Kidney epithelial cell (primary cell): ENCODE data around the gene PGLYRP1. TPM values are rescaled to one million over a fixed set of nuclear protein-coding genes. Genes with fewer than 3 reads are reported as not detected.

Experiments used
- DNase-seq: peaks from one replicate; pipeline ENCODE4 v3.0.0-alpha.2; 2010; ENCODE audit warnings: low read depth
- H3K27me3 ChIP-seq: 2 replicates; pipeline ENCODE4 v1.6.0; 2011; ENCODE audit warnings: low read length; ENCODE audit not compliant: control insufficient read depth, insufficient read depth
- H3K36me3 ChIP-seq: 2 replicates; pipeline ENCODE4 v1.5.1; 2011; ENCODE audit warnings: low read length; ENCODE audit not compliant: control insufficient read depth, insufficient read depth
- H3K4me3 ChIP-seq: 2 replicates; pipeline ENCODE4 v1.5.1; 2011; ENCODE audit warnings: low read depth, mild to moderate bottlenecking, control low read depth, low read length
- total RNA-seq: library from RNA; depleted of rRNA; stranded (reverse); fragments of >200 nt; gene quantifications from 2 replicates; pipeline ENCODE4 v1.2.3, GENCODE V29; 2015
- TF ChIP-seq, protein P1 (sequence below): IDR thresholded peaks from 2 replicates; pipeline ENCODE4 v1.5.1; 2011; ENCODE audit warnings: mild to moderate bottlenecking, moderate library complexity, low read length, control low read depth, inconsistent platforms; ENCODE audit not compliant: insufficient read depth, poor library complexity, severe bottlenecking

The PGLYRP1 gene
- total RNA-seq, 1 donor from 2014 or later, result not detected

DNA sequence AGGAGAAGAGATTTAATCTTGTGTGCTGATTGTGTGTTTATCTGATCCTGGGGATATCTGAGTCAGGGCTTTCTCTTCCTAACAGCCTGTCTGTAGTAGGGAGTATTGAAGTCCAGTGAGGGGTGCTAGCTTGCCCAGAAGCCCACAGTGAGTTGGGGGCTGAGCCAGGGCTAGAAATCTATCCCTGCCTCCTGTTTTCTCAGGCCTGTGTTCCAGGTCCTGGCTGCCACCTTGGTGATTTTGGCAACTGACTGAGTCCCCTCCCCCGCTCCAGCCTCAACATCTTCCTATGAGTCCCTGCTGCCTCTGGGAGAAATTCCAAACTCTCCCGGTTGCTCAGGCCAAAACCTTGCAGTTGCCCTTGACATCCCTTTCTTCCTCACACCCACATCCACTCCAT is 41.5 kb downstream of the PGLYRP1 start:
- TF ChIP-seq, protein P1, sequence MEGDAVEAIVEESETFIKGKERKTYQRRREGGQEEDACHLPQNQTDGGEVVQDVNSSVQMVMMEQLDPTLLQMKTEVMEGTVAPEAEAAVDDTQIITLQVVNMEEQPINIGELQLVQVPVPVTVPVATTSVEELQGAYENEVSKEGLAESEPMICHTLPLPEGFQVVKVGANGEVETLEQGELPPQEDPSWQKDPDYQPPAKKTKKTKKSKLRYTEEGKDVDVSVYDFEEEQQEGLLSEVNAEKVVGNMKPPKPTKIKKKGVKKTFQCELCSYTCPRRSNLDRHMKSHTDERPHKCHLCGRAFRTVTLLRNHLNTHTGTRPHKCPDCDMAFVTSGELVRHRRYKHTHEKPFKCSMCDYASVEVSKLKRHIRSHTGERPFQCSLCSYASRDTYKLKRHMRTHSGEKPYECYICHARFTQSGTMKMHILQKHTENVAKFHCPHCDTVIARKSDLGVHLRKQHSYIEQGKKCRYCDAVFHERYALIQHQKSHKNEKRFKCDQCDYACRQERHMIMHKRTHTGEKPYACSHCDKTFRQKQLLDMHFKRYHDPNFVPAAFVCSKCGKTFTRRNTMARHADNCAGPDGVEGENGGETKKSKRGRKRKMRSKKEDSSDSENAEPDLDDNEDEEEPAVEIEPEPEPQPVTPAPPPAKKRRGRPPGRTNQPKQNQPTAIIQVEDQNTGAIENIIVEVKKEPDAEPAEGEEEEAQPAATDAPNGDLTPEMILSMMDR, result no peak
- Histone ChIP-seq H3K36me3 (no peaks in the 10 kb centered on the region), H3K4me3 (no peak overlapping the region), H3K27me3 (peaks cover 13% of the 10 kb centered on the region)
- DNase-seq, result no peak

DNA sequence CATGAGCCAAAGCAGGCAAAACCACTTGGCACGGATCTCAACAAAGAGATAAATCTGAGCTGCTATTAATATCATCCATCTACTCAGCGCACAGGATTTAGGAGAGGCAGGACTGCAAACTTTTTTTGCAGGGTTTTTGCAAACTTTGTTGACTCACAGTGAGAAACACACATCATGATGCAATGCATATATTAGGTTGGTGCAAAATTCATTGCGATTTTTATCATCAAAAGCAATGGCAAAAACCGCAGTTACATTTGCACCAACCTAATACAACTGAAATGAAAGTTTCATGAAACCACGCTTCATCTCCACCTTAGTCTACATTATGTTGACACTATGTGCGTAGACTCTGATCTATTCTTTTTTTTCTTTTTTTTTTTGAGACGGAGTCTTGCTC is 44.7 kb downstream of the PGLYRP1 start:
- H3K4me3 ChIP-seq, result no peak overlapping the region

DNA sequence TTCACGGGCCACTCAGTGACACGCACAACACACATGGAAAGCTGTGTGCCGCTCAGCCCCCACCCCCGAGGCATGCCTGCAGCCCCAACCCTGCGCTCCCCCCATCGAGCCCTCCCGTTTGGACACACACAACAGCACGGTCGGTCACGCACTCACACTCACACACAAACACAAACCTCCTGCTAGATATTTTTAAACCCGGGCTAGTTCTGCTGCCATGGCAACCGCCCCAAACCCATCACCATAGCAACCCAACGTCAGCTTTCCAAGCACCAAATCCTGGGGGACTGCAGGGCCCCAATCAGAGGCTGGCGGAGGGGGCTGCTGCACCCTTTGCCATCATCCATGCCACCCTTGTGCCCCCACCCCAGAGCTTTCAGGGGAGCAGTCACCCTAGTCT is 46.7 kb downstream of the PGLYRP1 start:
- DNase-seq, result no peak

More for the DNA sequence above, 44.7 kb downstream of the PGLYRP1 start:
- H3K36me3 ChIP-seq, result no peaks in the 10 kb centered on the region
- H3K27me3 ChIP-seq, result peaks cover 32% of the 10 kb centered on the region
- TF ChIP-seq, protein P1, result no peak
- no peak for DNase-seq

DNA sequence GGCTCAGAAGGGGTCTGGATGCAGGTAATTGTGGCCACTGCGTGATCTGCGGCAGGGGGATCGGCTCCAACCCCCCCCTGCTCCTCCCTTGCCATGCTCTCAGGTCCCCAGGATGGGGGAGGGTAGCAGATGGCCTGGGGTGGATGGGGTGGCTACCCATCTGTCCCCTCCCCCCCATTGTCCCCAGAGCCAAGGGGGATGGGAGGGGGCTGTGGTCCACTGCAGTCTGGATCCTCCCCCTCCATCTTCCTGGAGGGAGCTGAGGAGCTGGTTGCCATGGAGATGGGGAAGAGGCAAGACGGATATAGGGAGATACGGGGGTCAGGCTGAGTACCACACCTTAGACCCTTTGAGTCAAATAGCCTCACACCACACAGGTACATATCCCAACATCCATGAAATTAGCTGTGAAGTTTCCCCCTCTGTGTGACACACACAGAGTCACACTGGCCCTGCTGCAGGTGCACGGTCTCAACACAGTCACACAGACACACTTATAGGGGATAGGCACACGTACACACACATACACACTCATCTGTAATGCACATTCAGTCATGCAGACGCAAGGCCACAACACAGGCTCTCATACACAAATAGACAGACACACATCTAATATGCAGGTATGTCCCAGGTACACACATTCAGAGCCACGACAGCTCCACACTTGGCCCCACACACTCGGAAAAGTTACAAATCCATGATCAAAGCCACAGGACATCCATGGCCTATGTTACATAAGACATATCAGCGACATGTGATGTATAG is 47.4 kb downstream of the PGLYRP1 start:
- Histone ChIP-seq H3K36me3 (no peaks in the 10 kb centered on the region), H3K4me3 (no peak overlapping the region), H3K27me3 (peaks cover 56% of the 10 kb centered on the region)
- no peak for DNase-seq
- TF ChIP-seq, protein P1, result no peak

More for the DNA sequence above, 46.7 kb downstream of the PGLYRP1 start:
- TF ChIP-seq, protein P1, result no peak
- peaks cover 49% of the 10 kb centered on the region for H3K27me3 ChIP-seq
- H3K36me3 ChIP-seq, result no peaks in the 10 kb centered on the region
- no peak overlapping the region for H3K4me3 ChIP-seq

DNA sequence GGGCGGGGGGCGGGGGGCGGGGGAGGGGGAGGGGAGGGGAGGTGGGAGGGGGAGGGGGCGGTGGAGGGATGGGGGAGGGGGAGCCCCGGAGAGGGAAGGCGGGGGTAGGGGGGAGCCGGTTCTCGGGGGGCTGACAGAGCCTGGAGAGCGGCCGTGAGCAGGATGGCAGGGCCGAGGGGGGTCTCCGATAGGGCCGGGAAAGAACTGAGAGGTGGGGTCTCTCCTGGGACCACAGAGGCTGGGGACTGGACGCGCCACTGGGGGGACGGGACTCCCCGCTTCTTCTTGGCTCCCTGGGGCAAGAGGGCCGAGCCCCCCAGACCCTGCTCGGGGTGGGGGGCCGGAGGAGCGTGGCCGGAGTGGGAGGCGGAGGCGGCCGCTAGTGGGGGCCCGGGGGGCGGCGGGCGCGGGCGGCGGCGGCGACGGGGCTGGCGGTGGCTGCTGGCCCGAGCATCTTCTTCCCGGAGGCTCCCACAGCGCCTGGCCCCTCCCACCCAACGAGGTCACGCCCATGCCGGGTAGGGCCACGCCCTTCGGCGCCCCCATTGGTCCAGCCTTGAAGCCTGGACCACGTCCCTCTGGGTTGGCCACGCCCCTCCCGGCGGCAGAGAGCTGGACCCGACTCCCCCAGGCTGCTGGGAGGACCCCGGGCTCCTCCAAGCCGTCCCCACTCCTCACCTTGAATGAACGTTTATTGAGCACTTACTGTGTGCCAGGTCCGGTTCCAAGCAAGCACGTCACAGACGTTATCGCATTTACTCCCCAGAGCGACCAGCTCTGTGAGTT is 49.1 kb downstream of the PGLYRP1 start, which contains the start of gene NOVA2:
TSS of gene NOVA2 (minus strand) at position 313 of the 786 bp plus-strand sequence. CDS start 514 bp downstream, outside the sequence.
- H3K36me3 ChIP-seq, result no peaks in the 10 kb centered on the region
- H3K27me3 ChIP-seq, result peaks cover 60% of the 10 kb centered on the region
- H3K4me3 ChIP-seq, result no peak within 1 kb of the TSS
- no peak for DNase-seq
- TF ChIP-seq, protein P1, result no peak
